Esophagus (tissue), 2 donors: ENCODE measurements around the gene SIM1. TPM values are rescaled to one million over a fixed set of nuclear protein-coding genes. Genes with fewer than 3 reads are reported as not detected.
A peak's percentile ranks its signal among the peaks of the same experiment; 100 is the strongest.

Source experiments
- H3K27ac ChIP-seq, 2 donors: one replicate each; pipeline ENCODE4 v1.5.1; 2013; ENCODE audit warnings: low read depth in 2 of 2, mild to moderate bottlenecking in 2 of 2, inconsistent platforms in 1 of 2, low read length in 1 of 2, moderate library complexity in 1 of 2
- H3K27me3 ChIP-seq, 2 donors: one replicate each; pipeline ENCODE4 v1.6.1; 2013; ENCODE audit warnings: low read length in 2 of 2, control low read depth in 1 of 2, mild to moderate bottlenecking in 1 of 2; ENCODE audit not compliant: insufficient read depth in 2 of 2, control insufficient read depth in 1 of 2
- H3K36me3 ChIP-seq, 2 donors: one replicate each; pipeline ENCODE4 v1.6.1; 2013; ENCODE audit warnings: low read length in 1 of 2; ENCODE audit not compliant: control insufficient read depth in 2 of 2, insufficient read depth in 2 of 2
- H3K4me1 ChIP-seq, 2 donors: one replicate each; pipeline ENCODE4 v1.6.1; 2013; ENCODE audit warnings: low read length in 1 of 2; ENCODE audit not compliant: control insufficient read depth in 2 of 2, insufficient read depth in 2 of 2
- H3K4me3 ChIP-seq, 2 donors: one replicate each; pipeline ENCODE4 v1.5.1; 2013; ENCODE audit warnings: low read length in 2 of 2, mild to moderate bottlenecking in 2 of 2, low read depth in 1 of 2, moderate library complexity in 1 of 2
- H3K9me3 ChIP-seq, 2 donors: one replicate each; pipeline ENCODE4 v1.6.1; 2013; ENCODE audit warnings: mild to moderate bottlenecking in 2 of 2, low read depth in 1 of 2, low read length in 1 of 2, moderate library complexity in 1 of 2; ENCODE audit not compliant: control insufficient read depth in 2 of 2, insufficient read depth in 1 of 2
- WGBS, 2 donors: extraction: QIAGEN DNeasy Blood & Tissue Kit; methylation state at CpG; one replicate each; pipeline ENCODE4 v1.1.7; 2013; 5-methylcytosine and 5-hydroxymethylcytosine counted together
- polyA plus RNA-seq, 2 donors: library from polyadenylated mRNA; stranded (reverse); fragments of 200-250 nt; gene quantifications; one replicate each; pipeline ENCODE4 v1.2.3, GENCODE V29; 2013
- donor health status: healthy with polysubstance abuse.
- donor health status: Bipolar disorder and iron deficiency.

SIM1 gene, protein sequence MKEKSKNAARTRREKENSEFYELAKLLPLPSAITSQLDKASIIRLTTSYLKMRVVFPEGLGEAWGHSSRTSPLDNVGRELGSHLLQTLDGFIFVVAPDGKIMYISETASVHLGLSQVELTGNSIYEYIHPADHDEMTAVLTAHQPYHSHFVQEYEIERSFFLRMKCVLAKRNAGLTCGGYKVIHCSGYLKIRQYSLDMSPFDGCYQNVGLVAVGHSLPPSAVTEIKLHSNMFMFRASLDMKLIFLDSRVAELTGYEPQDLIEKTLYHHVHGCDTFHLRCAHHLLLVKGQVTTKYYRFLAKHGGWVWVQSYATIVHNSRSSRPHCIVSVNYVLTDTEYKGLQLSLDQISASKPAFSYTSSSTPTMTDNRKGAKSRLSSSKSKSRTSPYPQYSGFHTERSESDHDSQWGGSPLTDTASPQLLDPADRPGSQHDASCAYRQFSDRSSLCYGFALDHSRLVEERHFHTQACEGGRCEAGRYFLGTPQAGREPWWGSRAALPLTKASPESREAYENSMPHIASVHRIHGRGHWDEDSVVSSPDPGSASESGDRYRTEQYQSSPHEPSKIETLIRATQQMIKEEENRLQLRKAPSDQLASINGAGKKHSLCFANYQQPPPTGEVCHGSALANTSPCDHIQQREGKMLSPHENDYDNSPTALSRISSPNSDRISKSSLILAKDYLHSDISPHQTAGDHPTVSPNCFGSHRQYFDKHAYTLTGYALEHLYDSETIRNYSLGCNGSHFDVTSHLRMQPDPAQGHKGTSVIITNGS
- polyA plus RNA-seq = not detected

DNA sequence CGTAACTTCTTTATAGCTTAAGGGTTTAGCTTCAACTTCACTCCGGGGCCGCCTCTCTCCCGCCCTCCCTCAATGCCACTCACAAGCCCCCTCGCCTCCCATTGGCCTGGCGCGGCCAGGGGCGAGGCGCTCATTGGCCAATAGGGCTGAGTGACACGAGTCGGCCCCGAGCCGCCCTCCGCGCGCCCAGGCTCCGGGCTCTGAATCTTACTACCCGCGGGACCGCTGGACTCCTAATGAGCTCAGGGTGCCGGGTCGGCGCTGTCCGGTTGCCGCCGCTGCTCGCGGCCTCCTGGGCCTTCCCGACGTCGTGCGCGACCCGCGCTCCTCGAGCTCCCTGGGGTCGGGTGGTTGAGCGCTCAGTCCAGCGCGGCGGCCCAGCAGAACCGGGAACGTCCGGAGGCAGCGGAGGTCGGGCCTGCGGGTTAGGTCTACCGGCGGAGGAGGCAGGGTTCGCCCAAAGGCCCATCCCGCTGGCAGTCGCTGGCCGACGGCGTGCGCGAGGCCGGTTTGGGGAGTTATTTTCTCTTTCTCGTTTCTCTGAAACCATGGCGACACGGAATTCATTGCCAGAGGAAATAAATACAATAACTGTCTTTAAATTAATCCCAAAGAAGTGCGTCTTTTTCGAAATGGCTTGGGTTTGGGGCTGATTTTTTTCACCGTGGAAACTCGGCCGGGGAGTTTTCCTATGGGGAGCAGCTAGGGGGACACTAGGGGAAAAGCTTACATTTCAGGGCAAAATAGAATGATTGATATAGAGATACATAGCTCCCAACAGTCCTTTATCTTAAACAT, at the start of gene SIM1:
SIM1 (minus strand) TSS at position 19 of the 798 bp plus-strand sequence. CDS start 1,453 bp downstream, outside the sequence.
- no peak within 1 kb of the TSS for H3K27ac ChIP-seq
- H3K27me3 ChIP-seq = peaks cover 5 to 55% of the 10 kb centered on the region in 2 donors
- H3K4me3 ChIP-seq = peak within 1 kb of the TSS; percentile 23 to 43
- peaks cover 7 to 11% of the 10 kb centered on the region in 2 donors for H3K4me1 ChIP-seq
- H3K36me3 ChIP-seq = no peaks in the 10 kb centered on the region
- WGBS, 2 donors = 7 to 10% methylated on average over 63 to 66 of the region's 66 CpGs
- peaks cover 6 to 20% of the 10 kb centered on the region in 2 donors for H3K9me3 ChIP-seq

DNA sequence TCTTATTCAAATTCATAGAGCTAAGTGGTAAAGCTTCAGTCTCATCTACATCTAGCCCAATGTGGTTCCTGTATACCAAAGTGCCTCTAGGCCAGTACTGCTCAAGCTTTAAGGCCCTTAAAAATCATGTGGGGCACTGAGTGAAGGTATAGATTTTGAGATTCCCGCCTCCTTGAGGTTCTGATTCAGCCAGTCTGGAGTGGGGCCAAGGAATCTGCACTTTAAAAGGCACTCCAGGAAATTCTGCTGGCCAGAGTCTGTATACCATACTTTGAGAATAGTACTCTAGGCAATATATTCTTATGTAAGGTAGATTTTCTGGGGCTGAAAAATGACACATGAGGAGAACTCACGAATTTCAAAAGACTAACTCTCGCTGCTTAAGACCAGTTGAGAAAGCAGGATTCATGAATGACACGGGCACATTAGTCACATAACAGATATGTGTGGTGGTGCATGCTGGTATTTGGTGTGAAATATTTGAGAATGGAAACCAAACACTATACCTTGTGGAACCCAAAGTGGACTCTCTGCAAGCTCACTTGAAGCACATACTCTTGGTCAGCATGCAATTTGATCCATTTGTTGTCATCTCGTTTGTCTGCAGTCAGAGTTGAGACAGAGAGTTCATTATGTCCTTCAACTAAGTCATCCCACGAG, 47.6 kb upstream of the SIM1 start:
- Histone ChIP-seq H3K4me3 (no peak overlapping the region), H3K27ac (no peak overlapping the region), H3K36me3 (peaks cover 4 to 6% of the 10 kb centered on the region in 2 donors), H3K27me3 (no peaks in the 10 kb centered on the region), H3K4me1 (no peaks in the 10 kb centered on the region), H3K9me3 (no peaks in the 10 kb centered on the region)
- WGBS, 2 donors = 82 to 83% methylated on average over 6 of the region's 6 CpGs

DNA sequence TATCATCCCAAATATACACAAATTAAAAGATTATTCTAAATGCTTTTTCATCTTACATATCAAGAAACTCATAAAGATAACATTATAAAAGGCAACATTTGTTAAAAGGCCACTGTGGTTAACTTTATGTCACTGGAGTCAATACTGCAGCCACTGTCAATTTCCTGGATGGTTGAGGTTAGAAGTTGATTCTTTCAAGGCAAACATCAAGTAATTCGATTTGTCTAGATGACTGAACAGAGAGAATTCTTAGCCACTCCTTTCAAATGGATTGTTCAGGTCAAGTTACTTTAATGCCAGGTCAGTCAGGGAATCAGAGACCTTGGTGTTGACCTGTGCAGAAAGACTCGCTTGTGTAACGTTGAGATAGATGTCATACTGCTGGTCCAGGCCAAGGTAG, 44.4 kb upstream of the SIM1 start:
- no peaks in the 10 kb centered on the region for H3K27me3 ChIP-seq

DNA sequence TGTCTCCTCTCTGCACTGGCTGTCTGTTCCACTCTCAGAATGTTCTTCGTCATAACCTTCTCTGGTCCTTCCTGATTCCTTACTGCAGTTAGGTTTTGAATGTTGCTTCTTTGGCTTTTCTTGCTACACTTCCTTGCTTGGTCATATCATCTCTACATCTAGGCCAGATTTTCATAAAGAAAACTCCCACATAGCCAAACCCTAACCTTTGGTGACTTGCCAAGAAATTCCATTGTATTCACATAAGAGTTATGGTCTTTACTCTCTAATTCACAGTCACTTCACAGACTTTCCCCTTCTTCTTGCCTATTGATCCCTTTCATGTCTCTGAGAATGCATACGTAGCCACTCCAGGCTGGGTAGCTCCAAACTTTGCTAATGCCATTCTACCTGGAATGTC, 41.9 kb upstream of the SIM1 start:
- Histone ChIP-seq H3K36me3 (no peaks in the 10 kb centered on the region), H3K27me3 (no peaks in the 10 kb centered on the region)
- WGBS, 2 donors = 95 to 98% methylated on average over 2 of the region's 2 CpGs

More for the DNA sequence above, 44.4 kb upstream of the SIM1 start:
- H3K9me3 ChIP-seq = no peaks in the 10 kb centered on the region
- 91 to 95% methylated on average over 3 of the region's 3 CpGs for WGBS, 2 donors
- H3K36me3 ChIP-seq = peaks cover 2 to 3% of the 10 kb centered on the region in 2 donors
- no peak overlapping the region for H3K4me3 ChIP-seq
- no peak overlapping the region for H3K27ac ChIP-seq
- no peaks in the 10 kb centered on the region for H3K4me1 ChIP-seq

DNA sequence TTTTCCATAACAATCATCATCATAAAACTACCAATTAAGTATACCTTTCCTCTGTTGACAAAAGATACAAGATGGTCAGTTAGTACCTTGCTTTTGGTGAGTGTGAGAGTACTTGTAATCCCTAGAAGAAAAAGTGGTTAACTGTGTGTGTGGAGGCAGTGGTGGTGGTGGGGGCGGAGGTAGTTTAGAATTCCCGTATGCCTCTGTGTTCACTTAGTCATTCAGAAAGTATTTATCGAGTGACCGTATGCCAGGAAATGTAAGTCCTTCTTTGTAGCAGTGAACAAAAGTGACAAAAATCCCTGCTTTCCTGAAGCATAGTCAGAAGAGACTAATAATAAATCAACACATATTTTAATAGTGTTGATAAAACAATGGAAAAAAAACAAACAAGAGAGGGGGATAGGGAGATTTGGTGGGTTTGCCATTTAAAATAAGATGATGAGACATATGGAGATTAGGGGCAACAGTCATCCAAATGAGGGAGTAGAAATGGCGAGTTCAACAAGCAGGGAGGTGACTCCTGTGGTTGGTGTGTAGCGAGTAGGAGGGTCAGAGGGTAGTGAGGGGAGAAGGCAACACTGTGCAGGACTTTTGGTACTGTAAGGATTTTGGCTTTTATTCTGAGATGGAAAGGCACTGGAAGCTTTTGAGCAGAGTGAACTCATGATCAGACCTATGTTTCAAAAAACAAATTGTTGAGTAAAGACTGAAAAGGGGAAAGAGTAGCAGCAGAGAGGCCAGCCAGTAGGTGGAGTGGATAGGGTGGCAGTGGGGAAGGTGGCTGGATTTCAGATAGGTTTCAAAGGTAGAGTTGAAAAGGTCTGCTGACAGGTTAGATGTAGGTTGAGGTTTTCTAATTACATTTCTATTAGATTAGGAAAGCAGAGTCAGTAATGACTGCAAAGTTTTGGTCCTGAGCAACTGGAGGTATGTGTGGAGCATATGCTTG, 40.3 kb upstream of the SIM1 start:
- H3K4me3 ChIP-seq = no peak overlapping the region
- WGBS, 2 donors = 46 to 51% methylated on average over 6 of the region's 6 CpGs

More for the DNA sequence above, 41.9 kb upstream of the SIM1 start:
- no peak overlapping the region for H3K27ac ChIP-seq
- no peak overlapping the region for H3K4me3 ChIP-seq
- no peaks in the 10 kb centered on the region for H3K9me3 ChIP-seq
- no peaks in the 10 kb centered on the region for H3K4me1 ChIP-seq

DNA sequence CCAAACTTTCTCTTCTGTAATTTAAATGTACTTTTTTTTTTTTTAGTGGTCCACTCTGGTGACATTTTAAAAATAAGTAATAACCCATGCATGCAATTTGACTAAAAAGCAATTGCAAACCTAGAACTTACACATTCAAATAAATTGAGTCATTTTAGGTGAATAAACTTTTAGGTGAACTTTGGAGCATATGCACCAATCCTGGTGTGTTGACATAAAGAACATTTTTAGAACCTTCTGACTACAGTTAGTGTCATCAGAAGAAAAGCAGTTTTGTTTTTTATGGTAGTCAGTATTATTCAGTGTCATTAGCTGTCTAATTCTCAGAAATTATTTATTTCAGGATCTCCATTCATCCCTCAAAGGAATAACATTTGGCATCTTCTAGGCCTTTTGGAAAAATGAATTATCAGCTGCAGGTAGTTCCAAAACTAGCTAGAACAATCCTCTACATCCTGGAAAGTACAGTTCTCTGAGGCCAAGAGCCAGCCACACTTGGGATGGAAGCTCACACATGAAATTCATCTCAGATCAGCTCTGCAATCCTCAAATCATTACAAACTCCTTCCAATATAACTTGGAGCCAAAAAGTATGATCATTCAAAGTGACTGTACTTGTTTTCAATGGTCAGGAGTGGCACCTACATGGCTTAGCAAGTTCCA, 38.5 kb upstream of the SIM1 start:
- H3K4me1 ChIP-seq = no peaks in the 10 kb centered on the region
- H3K27me3 ChIP-seq = no peaks in the 10 kb centered on the region
- no peaks in the 10 kb centered on the region for H3K9me3 ChIP-seq
- H3K4me3 ChIP-seq = no peak overlapping the region
- H3K36me3 ChIP-seq = no peaks in the 10 kb centered on the region
- H3K27ac ChIP-seq = no peak overlapping the region

More for the DNA sequence above, 40.3 kb upstream of the SIM1 start:
- H3K9me3 ChIP-seq = no peaks in the 10 kb centered on the region
- no peaks in the 10 kb centered on the region for H3K4me1 ChIP-seq
- no peaks in the 10 kb centered on the region for H3K27me3 ChIP-seq
- H3K27ac ChIP-seq = no peak overlapping the region
- H3K36me3 ChIP-seq = no peaks in the 10 kb centered on the region

DNA sequence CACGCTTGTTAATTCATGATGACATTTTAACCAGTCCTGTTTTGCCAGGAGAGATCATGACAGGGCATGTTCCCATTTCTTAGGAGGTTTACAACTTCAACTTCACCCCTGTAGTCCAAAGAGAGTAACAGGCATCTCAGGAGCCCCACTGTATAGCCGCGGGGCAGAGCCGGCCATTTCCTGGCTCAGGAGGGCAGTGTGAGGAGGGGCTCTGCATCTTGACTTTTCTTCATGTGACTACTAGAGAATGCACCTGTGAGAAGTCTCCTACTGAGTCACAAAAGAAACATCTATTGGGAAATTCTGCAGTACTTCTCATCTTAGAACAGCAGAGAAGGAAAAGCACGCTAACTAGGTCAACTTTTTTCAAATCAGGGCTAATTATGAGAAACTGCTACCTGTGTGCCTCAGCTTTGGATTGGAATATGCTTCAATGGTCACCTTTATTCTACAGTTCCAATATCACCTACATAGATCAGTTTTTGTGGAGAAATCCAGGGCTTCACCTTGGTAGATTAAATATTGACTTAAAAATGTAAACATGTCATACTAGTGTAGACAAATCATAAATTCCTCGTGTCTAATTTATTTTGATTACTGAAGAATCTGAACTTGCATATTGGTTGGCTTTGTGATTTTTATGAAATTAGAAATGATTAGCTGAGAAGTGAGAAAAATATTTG, 28.6 kb upstream of the SIM1 start:
- 40 to 50% methylated on average over 6 of the region's 6 CpGs for WGBS, 2 donors
- no peaks in the 10 kb centered on the region for H3K9me3 ChIP-seq
- no peaks in the 10 kb centered on the region for H3K4me1 ChIP-seq
- no peak overlapping the region for H3K4me3 ChIP-seq
- no peak overlapping the region for H3K27ac ChIP-seq
- H3K36me3 ChIP-seq = no peaks in the 10 kb centered on the region
- H3K27me3 ChIP-seq = peaks cover 0 to 4% of the 10 kb centered on the region in 2 donors
